ENCODE measurements around the gene PRSS53. TPM values are rescaled to one million over a fixed set of nuclear protein-coding genes. Genes with fewer than 3 reads are reported as not detected.
A peak's percentile ranks its signal among the peaks of the same experiment; 100 is the strongest.
"Not testable (repeated sequence)": the region's sequence is repeated elsewhere in the genome, so short reads cannot be mapped to it uniquely, and the experiment has no call there.

The PRSS53 gene
- 2.8 and 3.6 TPM in 2 replicates for total RNA-seq (2021)
- long read RNA-seq, partial matches to known transcripts, result 1 of 1 reads
- long read RNA-seq, other reads (novel, unspliced or antisense), result 0 of 1 reads

GRCh38 chr16:31088459-31089183, at the start of gene PRSS53:
Gene PRSS53, minus strand, starts transcription at chr16:31088943. Its CDS starts 134 bp downstream, at chr16:31088809.
- Histone ChIP-seq H3K4me2 (ENCODE audit: insufficient read depth, insufficient read length, low read length) (no peak within 1 kb of the TSS), H3K4me1 (ENCODE audit: insufficient read depth, low read length) (no peaks in the 10 kb centered on the region), H3K18ac (ENCODE audit: insufficient read length, low read depth, low read length) (no peak within 1 kb of the TSS), H4K5ac (ENCODE audit: insufficient read length, low read depth, low read length) (no peak within 1 kb of the TSS), H3K27ac (ENCODE audit: insufficient read length, low read depth, low read length) (no peak within 1 kb of the TSS), H3K56ac (ENCODE audit: insufficient read length, low read depth, low read length) (no peak within 1 kb of the TSS), H3K14ac (ENCODE audit: insufficient read depth, low read length) (no peak within 1 kb of the TSS), H2BK20ac (ENCODE audit: low read depth, low read length, poor library complexity, severe bottlenecking) (no peak within 1 kb of the TSS), H3K27me3 (ENCODE audit: insufficient read depth, low read length) (no peaks in the 10 kb centered on the region), H4K8ac (replicated peaks; ENCODE audit: insufficient read length, low read depth, low read length) (no peak within 1 kb of the TSS), H2BK12ac (ENCODE audit: insufficient read length, low read depth, low read length) (no peak within 1 kb of the TSS), H2BK120ac (ENCODE audit: low read depth, low read length, poor library complexity, severe bottlenecking) (no peak within 1 kb of the TSS), H3K4ac (ENCODE audit: low read depth, low read length) (no peak within 1 kb of the TSS), H2AK5ac (ENCODE audit: insufficient read length, low read length) (no peak within 1 kb of the TSS), H3K79me2 (ENCODE audit: insufficient read depth, low read length) (peaks cover 2% of the 10 kb centered on the region; the same call in 1 of the 2 replicates), H2AFZ (ENCODE audit: low read length) (no peak within 1 kb of the TSS), H3K79me1 (ENCODE audit: insufficient read depth, low read depth, low read length, poor library complexity, severe bottlenecking) (peaks cover 2% of the 10 kb centered on the region), H4K91ac (ENCODE audit: insufficient read length, low read depth, low read length) (no peak within 1 kb of the TSS), H2BK15ac (ENCODE audit: low read depth, low read length) (no peak within 1 kb of the TSS), H3K23ac (ENCODE audit: insufficient read length, low read depth, low read length) (no peak within 1 kb of the TSS), H4K20me1 (ENCODE audit: control insufficient read depth, insufficient read depth, insufficient read length) (no peaks in the 10 kb centered on the region), H2BK5ac (ENCODE audit: insufficient read length, low read length) (no peak within 1 kb of the TSS), H3K9ac (ENCODE audit: extremely low read depth, insufficient read length, low read length) (no peak within 1 kb of the TSS), H3K23me2 (ENCODE audit: insufficient read length, low read depth, low read length, poor library complexity, severe bottlenecking) (peaks cover 5% of the 10 kb centered on the region), H3K9me3 (ENCODE audit: control insufficient read depth, low read depth, low read length) (no peaks in the 10 kb centered on the region), H3T11ph (ENCODE audit: low read length) (no peak within 1 kb of the TSS)
- no peak within 1 kb of the TSS; a peak in 1 of 7 replicates for H3K27ac Mint-ChIP-seq
- no peak for DNase-seq
- no peaks in the 10 kb centered on the region for H3K9me3 Mint-ChIP-seq
- no peaks in the 10 kb centered on the region for H3K27me3 Mint-ChIP-seq (ENCODE audit: low read depth)
- TF ChIP-seq CTCF (conservative IDR thresholded peaks at IDR 0.05), result no peak
- WGBS (ENCODE audit: extremely low coverage, insufficient read length, low lambda C conversion rate), result no CpG with 5 or more reads among the region's 15 CpGs
- H3K4me1 Mint-ChIP-seq, result peaks cover 3 to 4% of the 10 kb centered on the region in 2 experiments; a peak in 2 of 4 replicates
- no peak within 1 kb of the TSS for H3K4me3 Mint-ChIP-seq
- H3K36me3 Mint-ChIP-seq (ENCODE audit: insufficient read depth in 1 of 3, low read depth in 3 of 3), result peaks cover 3 to 27% (median 24%) of the 10 kb centered on the region in 3 experiments; a peak in 6 of 7 replicates

GRCh38 chr16:31136822-31137499, 48.2 kb upstream of the PRSS53 start:
- not testable (repeated sequence) for H3K79me2 ChIP-seq (ENCODE audit: insufficient read depth, low read length); DNase-seq; H4K91ac ChIP-seq (ENCODE audit: insufficient read length, low read depth, low read length); H3K23ac ChIP-seq (ENCODE audit: insufficient read length, low read depth, low read length); H2AFZ ChIP-seq (ENCODE audit: low read length); H3K27ac ChIP-seq (ENCODE audit: insufficient read length, low read depth, low read length); H3K4me2 ChIP-seq (ENCODE audit: insufficient read depth, insufficient read length, low read length); H2BK5ac ChIP-seq (ENCODE audit: insufficient read length, low read length); H3K18ac ChIP-seq (ENCODE audit: insufficient read length, low read depth, low read length); H2BK120ac ChIP-seq (ENCODE audit: low read depth, low read length, poor library complexity, severe bottlenecking); H2BK12ac ChIP-seq (ENCODE audit: insufficient read length, low read depth, low read length); H3K9me3 Mint-ChIP-seq; H3T11ph ChIP-seq (ENCODE audit: low read length); H3K4ac ChIP-seq (ENCODE audit: low read depth, low read length); H4K8ac ChIP-seq (replicated peaks; ENCODE audit: insufficient read length, low read depth, low read length); H3K23me2 ChIP-seq (ENCODE audit: insufficient read length, low read depth, low read length, poor library complexity, severe bottlenecking); H3K27me3 Mint-ChIP-seq (ENCODE audit: low read depth); H3K14ac ChIP-seq (ENCODE audit: insufficient read depth, low read length); H3K9ac ChIP-seq (ENCODE audit: extremely low read depth, insufficient read length, low read length); H4K20me1 ChIP-seq (ENCODE audit: control insufficient read depth, insufficient read depth, insufficient read length); H2AK5ac ChIP-seq (ENCODE audit: insufficient read length, low read length); H3K9me3 ChIP-seq (ENCODE audit: control insufficient read depth, low read depth, low read length); H3K79me1 ChIP-seq (ENCODE audit: insufficient read depth, low read depth, low read length, poor library complexity, severe bottlenecking); H4K5ac ChIP-seq (ENCODE audit: insufficient read length, low read depth, low read length); H3K56ac ChIP-seq (ENCODE audit: insufficient read length, low read depth, low read length); H3K27me3 ChIP-seq (ENCODE audit: insufficient read depth, low read length); H2BK20ac ChIP-seq (ENCODE audit: low read depth, low read length, poor library complexity, severe bottlenecking); H2BK15ac ChIP-seq (ENCODE audit: low read depth, low read length)
- H3K4me3 Mint-ChIP-seq, result peak overlapping the region in 1 of 2 experiments; percentile 40; a peak in 1 of 5 replicates
- H3K4me1 Mint-ChIP-seq, result peaks cover 52 to 66% of the 10 kb centered on the region in 2 experiments
- WGBS (ENCODE audit: extremely low coverage, insufficient read length, low lambda C conversion rate), result no CpG with 5 or more reads among the region's 20 CpGs
- H3K27ac Mint-ChIP-seq, result peak overlapping the region in 1 of 3 experiments; percentile 59; a peak in 1 of 7 replicates
- H3K4me1 ChIP-seq (ENCODE audit: insufficient read depth, low read length), result peaks cover 18% of the 10 kb centered on the region
- H3K36me3 Mint-ChIP-seq (ENCODE audit: insufficient read depth in 1 of 3, low read depth in 3 of 3), result peaks cover 16 to 21% (median 18%) of the 10 kb centered on the region in 3 experiments

All from H9 (cell line).